GM12878 (cell line): Measurements from ENCODE around the gene HDDC2. TPM values are rescaled to one million over a fixed set of nuclear protein-coding genes. Genes with fewer than 3 reads are reported as not detected.

Source experiments
- ATAC-seq: fragments of 200-7000 bp; cut with Tn5 transposase; 3 replicates; pipeline ENCODE4 v1.9.1; 2020; ENCODE audit warnings: mild to moderate bottlenecking, moderate library complexity
- BruUV-seq: library from RNA; stranded (reverse); fragments of 400-500 nt; replicated peaks from 2 replicates; lab custom pipeline; 2021; lab: Mats Ljungman, UMichigan
- CTCF ChIA-PET: fragments of 300-600 bp; sonication (Branson Sonifier 250); formaldehyde crosslinking; extraction: SDS; loops from one replicate; lab custom pipeline; 2021; ENCODE audit warnings: inconsistent platforms; lab: Yijun Ruan, JAX
- POLR2A ChIA-PET: fragments of 350-600 bp; formaldehyde crosslinking; extraction: SDS; loops from one replicate; lab custom pipeline; 2021; ENCODE audit warnings: inconsistent platforms; lab: Charles Lee
- RAD21 ChIA-PET: fragments of 300-600 bp; sonication (Branson Sonifier 250); formaldehyde crosslinking; loops from one replicate; lab custom pipeline; 2023; ENCODE audit warnings: antibody characterized with exemption; ENCODE audit not compliant: unreplicated experiment; lab: Charles Lee
- SMC1A ChIA-PET: fragments of 300-600 bp; sonication (Branson Sonifier 250); formaldehyde crosslinking; loops from one replicate; lab custom pipeline; 2023; ENCODE audit not compliant: unreplicated experiment, uncharacterized antibody; lab: Charles Lee
- DNase-seq: peaks from one replicate; pipeline ENCODE4 v3.0.0-alpha.2; 2011; ENCODE audit warnings: low read depth, low spot score
- FAIRE-seq: peaks from 3 replicates; lab custom pipeline; 2011; peaks lifted over from hg19 to GRCh38; lab: Jason Lieb, UNC
- H2AFZ ChIP-seq: 2 replicates; pipeline ENCODE4 v1.6.0; 2011; ENCODE audit warnings: low read depth, low read length, control low read depth; ENCODE audit not compliant: control insufficient read depth
- H3K27ac ChIP-seq: 2 replicates; pipeline ENCODE4 v1.5.1; 2011; ENCODE audit warnings: control low read depth; ENCODE audit not compliant: control insufficient read depth, insufficient read depth
- H3K27me3 ChIP-seq, 2 experiments: replicated peaks in 1 of 2; 2 replicates each; pipeline versions ENCODE4 v1.6.0 to v1.6.1; 2011; ENCODE audit warnings: low read length in 1 of 2; ENCODE audit not compliant: control insufficient read depth in 2 of 2, insufficient read depth in 2 of 2
- H3K36me3 ChIP-seq, 2 experiments: 2 replicates each; pipeline ENCODE4 v1.5.1; 2011; ENCODE audit warnings: low read length in 1 of 2; ENCODE audit not compliant: control insufficient read depth in 2 of 2, insufficient read depth in 2 of 2
- H3K4me1 ChIP-seq: 2 replicates; pipeline ENCODE4 v1.6.1; 2011; ENCODE audit warnings: mild to moderate bottlenecking, low read length, moderate library complexity, mixed read lengths; ENCODE audit not compliant: control insufficient read depth, insufficient read depth
- H3K4me2 ChIP-seq: 2 replicates; pipeline ENCODE4 v1.6.0; 2011; ENCODE audit warnings: control low read depth; ENCODE audit not compliant: control insufficient read depth, insufficient read depth
- H3K4me3 ChIP-seq: fragments of 200-600 bp; sonication (generic); 2 replicates; pipeline ENCODE4 v1.5.1; 2016
- H3K79me2 ChIP-seq: 2 replicates; pipeline ENCODE4 v1.6.0; 2011; ENCODE audit warnings: low read length; ENCODE audit not compliant: control insufficient read depth, insufficient read depth
- H3K9ac ChIP-seq: 2 replicates; pipeline ENCODE4 v1.8.0; 2011; ENCODE audit warnings: low read length, control low read depth, mixed read lengths; ENCODE audit not compliant: control insufficient read depth, insufficient read depth
- H3K9me3 ChIP-seq: replicated peaks from 3 replicates; pipeline ENCODE4 v1.5.1; 2011; ENCODE audit warnings: mild to moderate bottlenecking, low read length; ENCODE audit not compliant: control insufficient read depth, insufficient read depth
- H4K20me1 ChIP-seq: 2 replicates; pipeline ENCODE4 v1.6.0; 2011; ENCODE audit not compliant: control insufficient read depth, insufficient read depth
- CUX1 ChIP-seq: IDR thresholded peaks from 2 replicates; pipeline ENCODE4 v1.6.1; 2012; ENCODE audit warnings: improper control_type of control experiment, low read depth, low read length; ENCODE audit not compliant: insufficient replicate concordance
- FOXK2 ChIP-seq: fragments of 450-650 bp; IDR thresholded peaks from 2 replicates; pipeline ENCODE4 v1.6.1; 2017; ENCODE audit warnings: mild to moderate bottlenecking, moderate library complexity
- IKZF2 ChIP-seq, 2 experiments: fragments of 450-650 bp; IDR thresholded peaks; 2 replicates each; pipeline ENCODE4 v1.6.1; 2017; ENCODE audit warnings: mild to moderate bottlenecking in 2 of 2, moderate library complexity in 2 of 2
- JUND ChIP-seq: IDR thresholded peaks from 2 replicates; pipeline ENCODE4 v1.6.1; 2012; ENCODE audit warnings: low read depth, mild to moderate bottlenecking, low read length, improper control_type of control experiment, moderate library complexity
- MXI1 ChIP-seq: fragments of 150-350 bp; IDR thresholded peaks from 2 replicates; pipeline ENCODE4 v1.6.1; 2011; ENCODE audit warnings: low read depth, mild to moderate bottlenecking, inconsistent platforms, low read length, improper control_type of control experiment
- ZBED1 ChIP-seq: IDR thresholded peaks from 2 replicates; pipeline ENCODE4 v1.6.1; 2016; ENCODE audit warnings: borderline replicate concordance
- ZNF274 ChIP-seq: IDR thresholded peaks from one replicate; pipeline ENCODE4 v1.8.0; 2011; ENCODE audit not compliant: insufficient read length, insufficient read depth
- WGBS: methylation state at CpG from one replicate; pipeline ENCODE4 v1.1.6; 2016; ENCODE audit warnings: low lambda C conversion rate; ENCODE audit not compliant: insufficient replicate concordance, insufficient coverage; ENCODE audit errors: missing lambda C conversion rate; 5-methylcytosine and 5-hydroxymethylcytosine counted together
- in situ Hi-C: fragments of 300-500 bp; cut with MboI; formaldehyde crosslinking; loops from 9 replicates; pipeline ENCODE4 v1.14.3; 2018; ENCODE audit warnings: mixed read lengths
- intact Hi-C: fragments of 100-400 bp; cut with micrococcal nuclease; formaldehyde crosslinking; loops from one replicate; pipeline ENCODE4 v1.14.2; 2022; ENCODE audit not compliant: unreplicated experiment
- polyA plus RNA-seq, 11 experiments: library from polyadenylated mRNA; depleted of rRNA in 4 of 11; unstranded in 6 of 11; stranded (reverse) in 5 of 11; fragments of >200 nt; fragmentation: Nextera tagmentation in 4 of 11; fragmentation: Illumina TruSeq in 1 of 11; extraction: Ambion mirVana in 4 of 11; extraction: Trizol in 1 of 11; gene quantifications; 1 replicate in 1 of 11; 2 replicates in 10 of 11; pipeline versions ENCODE4 v1.2.1 to v1.2.3, GENCODE V29; 2011 to 2016; ENCODE audit warnings: inconsistent platforms in 2 of 11, missing spikeins in 2 of 11, low read depth in 1 of 11
- total RNA-seq, 4 experiments: library from RNA; depleted of rRNA in 3 of 4; stranded (reverse); fragments of >200 nt in 3 of 4; fragmentation: Illumina TruSeq in 1 of 4; extraction: Trizol in 1 of 4; gene quantifications; 2 replicates each; pipeline versions ENCODE4 v1.2.1 to v1.2.3, GENCODE V29; 2013 to 2021
- TF ChIP-seq, protein P1 (sequence below): IDR thresholded peaks from 2 replicates; pipeline ENCODE4 v1.6.1; 2011; ENCODE audit warnings: mild to moderate bottlenecking, low read depth, low read length, moderate library complexity; ENCODE audit not compliant: insufficient replicate concordance

Gene HDDC2
- total and polyA plus RNA-seq, 10 of the 15 experiments (the other 5 are each of a cell fraction or from before 2014, with no cell fraction given) = 54.5 to 148 (median 92.7) TPM

- ChIA-PET SMC1A (interaction anchor here (1.3 kb wide), 1 partner anchor 15 kb away, joined by 3 read pairs; no protein-coding TSS in a partner anchor), RAD21 (no interaction called here), CTCF (interaction anchor here (1.0 to 2.2 kb wide), 3 partner anchors 13 to 448 kb away, joined by 3 to 12 read pairs (median 3); no protein-coding TSS in a partner anchor), POLR2A (interaction anchor here (0.6 kb wide), 1 partner anchor 700 kb away, joined by 3 read pairs; no protein-coding TSS in a partner anchor)
- WGBS = 100% methylated on average over 1 of the region's 1 CpG
- intact Hi-C loops = no loop called here
- Histone ChIP-seq H3K4me3 (no peak overlapping the region), H3K27ac (no peak overlapping the region), H2AFZ (no peak overlapping the region), H3K9ac (no peak overlapping the region), H3K36me3 (peaks cover 2 to 20% of the 10 kb centered on the region in 2 experiments; a peak in 3 of 4 replicates), H3K9me3 (no peaks in the 10 kb centered on the region), H4K20me1 (no peaks in the 10 kb centered on the region), H3K27me3 (no peaks in the 10 kb centered on the region), H3K4me2 (no peak overlapping the region), H3K79me2 (no peaks in the 10 kb centered on the region; the same call in 1 of the 2 replicates), H3K4me1 (no peaks in the 10 kb centered on the region)
- ATAC-seq (no peak), DNase-seq (no peak), FAIRE-seq (no peak)
- in situ Hi-C loops = no loop called here
- no TSS peak for BruUV-seq
- TF ChIP-seq FOXK2 (no peak), ZNF274 (no peak), MXI1 (no peak)
- TF ChIP-seq, protein P1, sequence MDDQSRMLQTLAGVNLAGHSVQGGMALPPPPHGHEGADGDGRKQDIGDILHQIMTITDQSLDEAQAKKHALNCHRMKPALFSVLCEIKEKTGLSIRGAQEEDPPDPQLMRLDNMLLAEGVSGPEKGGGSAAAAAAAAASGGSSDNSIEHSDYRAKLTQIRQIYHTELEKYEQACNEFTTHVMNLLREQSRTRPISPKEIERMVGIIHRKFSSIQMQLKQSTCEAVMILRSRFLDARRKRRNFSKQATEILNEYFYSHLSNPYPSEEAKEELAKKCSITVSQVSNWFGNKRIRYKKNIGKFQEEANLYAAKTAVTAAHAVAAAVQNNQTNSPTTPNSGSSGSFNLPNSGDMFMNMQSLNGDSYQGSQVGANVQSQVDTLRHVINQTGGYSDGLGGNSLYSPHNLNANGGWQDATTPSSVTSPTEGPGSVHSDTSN = no peak
Observed at GRCh38 chr6:125294036-125294435, 7.7 kb downstream of the HDDC2 start.

DNA sequence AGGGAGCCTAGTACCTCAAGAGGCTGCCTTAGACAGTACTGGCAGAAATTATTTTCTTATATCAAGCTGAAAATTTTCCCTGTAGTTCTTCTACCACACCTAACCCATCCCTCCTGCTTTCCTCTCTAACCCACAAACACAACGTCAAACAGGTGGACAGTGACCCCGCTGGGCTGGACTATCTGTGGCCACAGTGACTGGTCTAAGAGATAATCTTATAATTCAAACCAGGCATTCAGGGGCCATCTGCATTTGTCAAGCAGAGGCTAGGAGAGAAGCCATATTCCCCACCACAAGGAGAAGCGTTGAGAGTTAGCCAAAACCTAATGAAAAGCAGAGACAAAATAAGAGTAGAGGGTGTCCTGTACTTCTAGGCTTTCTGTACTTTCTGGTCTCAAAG, 8.2 kb downstream of the HDDC2 start:
- Histone ChIP-seq H3K4me1 (no peaks in the 10 kb centered on the region), H3K4me2 (no peak overlapping the region), H3K79me2 (no peaks in the 10 kb centered on the region; the same call in 1 of the 2 replicates), H3K4me3 (no peak overlapping the region), H2AFZ (no peak overlapping the region), H4K20me1 (no peaks in the 10 kb centered on the region), H3K27me3 (no peaks in the 10 kb centered on the region), H3K9ac (no peak overlapping the region), H3K9me3 (no peaks in the 10 kb centered on the region), H3K27ac (no peak overlapping the region), H3K36me3 (peaks cover 2 to 20% of the 10 kb centered on the region in 2 experiments; a peak in 3 of 4 replicates)
- DNase-seq (no peak), ATAC-seq (no peak), FAIRE-seq (no peak)
- in situ Hi-C loops = no loop called here
- BruUV-seq = no TSS peak
- 100% methylated on average over 3 of the region's 3 CpGs for WGBS
- CTCF ChIA-PET = interaction anchor here (1.0 to 2.2 kb wide), 3 partner anchors 13 to 448 kb away, joined by 3 to 12 read pairs (median 3); no protein-coding TSS in a partner anchor
- RAD21 ChIA-PET = interaction anchor here (1.8 kb wide), 1 partner anchor 8 kb away, joined by 5 read pairs; the partner anchor contains the start of gene HDDC2
- intact Hi-C loops = no loop called here
- POLR2A ChIA-PET = interaction anchor here (0.6 kb wide), 1 partner anchor 701 kb away, joined by 3 read pairs; no protein-coding TSS in a partner anchor
- SMC1A ChIA-PET = interaction anchor here (0.7 to 1.3 kb wide), 3 partner anchors 8 to 451 kb away, joined by 3 read pairs; partner anchors contain the start of gene HDDC2
- TF ChIP-seq IKZF2 (IDR thresholded peaks at IDR 0.05) (no peak), CUX1 (no peak), ZBED1 (no peak), JUND (no peak)
